ENCODE measurements around the gene DDIT3. TPM values are rescaled to one million over a fixed set of nuclear protein-coding genes. Genes with fewer than 3 reads are reported as not detected.

Gene DDIT3
- total RNA-seq, 1 donor from 2014 or later: 6.2 TPM

DNA sequence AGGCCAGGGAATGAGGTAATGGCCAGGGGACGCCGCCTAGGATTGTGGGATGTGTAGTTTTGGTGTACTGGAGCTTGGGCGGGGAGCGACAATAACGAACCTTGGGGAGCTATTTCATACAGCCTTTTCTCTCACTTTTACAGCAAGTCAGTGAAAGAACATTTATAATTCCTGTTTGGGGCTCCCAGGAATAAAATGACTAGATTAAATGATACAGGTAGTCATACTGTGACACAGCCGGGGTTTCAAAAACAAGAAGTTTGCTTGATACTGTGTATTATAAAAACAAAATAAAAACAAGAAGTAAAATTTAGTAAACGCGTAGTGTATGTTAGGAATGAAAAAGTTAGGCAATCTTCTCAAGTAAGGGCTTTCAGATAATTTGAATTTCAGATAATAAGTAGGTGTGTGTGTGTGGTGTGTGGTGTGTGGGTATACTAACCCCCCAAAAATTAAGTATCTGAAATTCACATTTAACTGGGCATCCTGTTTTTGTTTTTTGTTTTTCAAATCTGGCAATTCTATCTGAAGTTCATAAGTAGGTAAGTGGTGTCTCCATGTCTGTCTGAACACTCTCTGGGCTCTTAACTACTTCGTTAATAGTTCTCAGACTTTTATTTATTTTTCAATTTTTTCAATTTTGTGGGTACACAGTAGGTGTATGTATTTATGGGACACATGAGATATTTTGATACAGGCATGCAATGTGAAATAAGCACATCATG is 27.1 kb upstream of the DDIT3 start:
- no peak for DNase-seq (ENCODE audit: low read depth in 2 of 2)

DNA sequence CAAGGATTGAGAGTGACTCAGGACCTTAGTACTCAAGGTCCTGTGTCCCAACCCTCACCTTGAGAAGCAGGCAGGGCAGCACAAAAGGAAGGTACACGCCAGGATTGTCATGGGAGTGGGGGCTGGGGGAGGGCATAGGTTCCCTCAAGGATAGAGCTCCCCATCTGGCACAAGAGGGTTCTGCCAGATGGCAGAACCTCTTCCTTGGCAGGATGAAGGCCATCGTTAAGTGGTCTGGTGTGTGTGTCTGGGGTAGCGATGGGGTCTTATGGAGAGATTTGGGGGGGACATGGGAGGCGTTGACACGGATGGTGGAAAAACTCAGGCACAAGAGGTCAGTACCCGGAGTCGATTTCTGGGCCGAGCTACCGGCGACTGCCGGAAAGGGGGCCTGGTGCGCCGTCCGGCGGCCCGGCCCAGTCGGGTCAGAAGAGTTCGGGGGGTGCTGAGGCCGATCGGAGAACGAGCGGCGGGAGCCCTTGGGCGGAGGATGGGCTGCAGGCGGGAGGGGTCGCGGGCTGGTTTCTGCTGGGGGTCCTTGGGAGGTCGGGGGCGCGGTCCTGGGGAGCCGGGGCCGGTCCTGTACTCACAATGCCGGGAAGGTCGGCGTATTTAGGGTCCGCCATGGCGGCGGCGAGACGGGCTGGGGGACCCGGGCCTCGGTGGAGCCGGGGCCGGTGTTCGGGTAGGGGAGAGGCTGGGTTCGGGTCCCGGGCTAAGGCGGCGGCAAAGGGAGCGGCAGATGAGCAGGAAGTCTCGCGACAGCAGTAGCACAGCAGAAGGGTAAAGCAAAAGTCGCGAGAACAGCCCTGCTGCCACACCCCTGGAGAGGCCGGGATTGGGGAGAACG is 26.3 kb upstream of the DDIT3 start, which contains the start of gene DCTN2:
Gene DCTN2 (minus strand): TSS at position 755 of the 850 bp plus-strand sequence. CDS start 129 bp downstream, at position 626.
- DNase-seq (ENCODE audit: low read depth in 2 of 2): peak; percentile 94 to 98

DNA sequence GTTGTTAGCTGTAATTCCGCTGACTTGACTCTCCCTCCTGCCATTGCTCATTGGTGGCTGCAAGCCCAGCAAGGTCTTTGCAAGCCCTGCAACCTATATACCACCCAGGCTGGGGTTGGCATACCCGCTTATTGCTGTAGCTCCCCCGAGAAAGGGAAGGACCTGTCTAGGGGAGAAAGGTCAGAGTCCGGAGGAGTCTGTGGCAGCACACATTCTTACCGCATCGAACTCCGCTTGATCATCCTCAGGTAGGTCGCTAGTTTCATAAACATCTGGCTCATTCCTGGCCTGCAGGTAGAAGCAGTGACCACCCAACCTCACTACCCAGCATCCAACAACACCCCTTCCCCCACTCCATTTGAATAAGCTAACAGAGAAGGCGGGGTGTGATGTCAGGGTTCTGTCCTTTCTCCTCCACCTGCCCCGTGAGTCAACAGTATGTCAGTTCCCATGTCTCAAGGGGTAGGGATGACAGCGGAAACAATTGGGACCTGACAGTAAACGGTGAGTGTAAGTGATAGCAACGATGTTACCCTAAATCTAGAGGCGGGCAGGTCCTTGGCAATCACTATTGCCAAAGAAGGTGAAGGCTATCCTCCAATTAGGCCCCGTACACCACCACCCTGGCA is 25.6 kb upstream of the DDIT3 start:
- peak in 1 of 2 donors; percentile 24 for DNase-seq (ENCODE audit: low read depth in 2 of 2)

DNA sequence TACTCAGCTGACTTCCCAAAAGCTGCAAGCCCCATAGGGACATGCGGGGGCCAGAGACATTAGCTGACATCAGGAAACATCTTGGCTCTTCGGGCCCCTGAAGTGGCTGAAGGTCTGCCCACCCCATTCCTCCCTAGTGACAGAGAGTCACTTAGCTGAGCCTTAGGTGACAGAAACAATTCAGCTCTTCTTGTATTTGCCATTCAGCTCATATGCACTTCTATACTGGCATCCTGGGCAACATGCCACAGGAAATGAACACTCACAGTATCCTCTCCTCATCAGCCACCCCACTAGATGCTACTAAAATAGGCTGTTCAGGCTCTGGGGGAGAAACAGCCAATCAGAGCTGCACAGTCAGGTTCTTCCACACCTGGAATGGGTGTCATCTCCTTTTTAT is 23.3 kb upstream of the DDIT3 start:
- DNase-seq (ENCODE audit: low read depth in 2 of 2): peak in 1 of 2 donors; percentile 45

DNA sequence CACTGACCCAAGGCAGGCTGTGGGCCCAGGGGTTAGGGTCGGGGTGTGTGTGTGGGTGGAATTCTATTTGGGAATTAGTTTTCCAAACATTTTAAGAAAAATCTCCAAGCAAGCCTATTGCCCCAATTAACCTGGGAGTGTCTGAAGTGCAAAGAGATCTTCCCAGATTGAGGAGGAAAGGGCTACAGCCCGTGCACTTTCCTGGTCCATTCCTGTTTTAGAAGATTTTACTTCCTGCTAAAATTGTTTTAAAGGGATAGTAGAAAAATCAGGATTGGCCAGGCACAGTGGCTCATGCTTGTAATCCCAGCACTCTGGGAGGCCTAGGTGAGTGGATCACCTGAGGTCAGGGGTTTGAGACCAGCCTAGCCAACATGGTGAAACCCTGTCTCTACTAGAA is 21.4 kb upstream of the DDIT3 start:
- no peak for DNase-seq (ENCODE audit: low read depth in 2 of 2)

DNA sequence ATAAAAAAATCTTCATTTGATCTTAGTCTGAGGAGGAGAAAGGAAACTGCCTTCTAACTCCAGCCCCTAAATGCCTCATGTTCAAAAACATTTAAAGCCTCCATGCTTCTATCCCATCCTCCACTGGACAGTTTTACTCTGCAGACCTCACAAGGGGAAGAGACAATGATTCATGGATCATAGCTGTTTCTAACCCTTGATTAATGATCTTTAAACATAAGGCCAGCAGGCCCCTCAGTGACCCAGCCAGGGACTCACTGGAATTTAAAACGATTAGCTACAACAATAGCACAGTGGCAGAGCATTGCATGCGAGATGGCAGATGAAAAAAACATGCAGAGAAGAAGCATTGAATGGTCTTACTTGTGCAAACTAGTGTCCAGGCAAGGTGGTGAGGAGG is 20.7 kb upstream of the DDIT3 start:
- no peak for DNase-seq (ENCODE audit: low read depth in 2 of 2)

DNA sequence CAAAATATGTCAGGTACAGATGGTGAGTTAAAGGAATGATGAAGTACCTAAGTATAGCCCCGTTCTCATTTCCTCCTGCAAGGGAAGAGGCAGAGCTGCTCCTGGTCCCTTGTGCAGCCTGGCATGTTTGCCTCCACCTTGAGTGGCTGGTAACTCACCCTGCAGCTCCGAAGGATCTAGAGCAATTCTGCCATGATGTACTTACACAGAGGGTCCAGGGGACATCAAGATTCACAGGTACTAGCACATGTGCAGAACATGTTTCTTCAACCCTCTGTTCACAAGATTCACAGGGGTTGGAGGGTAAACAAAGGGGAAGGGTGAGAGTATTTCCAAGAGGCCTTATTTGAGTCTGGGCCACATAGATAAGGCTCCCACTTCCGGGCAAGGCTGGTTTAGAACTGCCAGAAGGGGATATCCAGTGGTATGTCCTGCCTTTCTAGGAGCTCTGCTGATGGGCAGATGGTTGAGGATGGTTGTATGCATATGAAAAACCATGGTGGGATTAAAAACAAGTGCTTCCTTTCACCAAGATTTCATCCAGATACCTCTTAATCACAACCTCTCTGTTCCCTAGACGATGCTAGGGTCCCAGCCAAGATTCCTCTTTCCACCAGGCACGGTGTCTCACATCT is 18.9 kb upstream of the DDIT3 start:
- no peak for DNase-seq (ENCODE audit: low read depth in 2 of 2)

DNA sequence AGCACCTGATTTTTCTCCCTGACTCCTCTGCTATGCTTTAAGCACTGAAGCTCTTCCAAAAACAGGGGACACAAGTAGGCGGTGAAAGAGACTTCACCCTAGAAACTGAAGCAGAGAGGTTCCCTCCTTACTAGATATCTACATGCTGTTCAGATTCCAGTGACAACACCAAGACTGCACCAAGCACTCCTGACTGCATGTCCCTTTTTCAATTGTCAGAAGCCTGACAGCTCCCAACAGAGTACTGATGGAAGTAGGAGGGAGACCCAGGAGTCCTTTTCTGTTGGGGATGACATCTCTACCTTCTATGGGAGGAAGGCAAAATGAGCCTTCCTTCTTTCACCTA is 16.3 kb upstream of the DDIT3 start:
- DNase-seq (ENCODE audit: low read depth in 2 of 2): no peak

DNA sequence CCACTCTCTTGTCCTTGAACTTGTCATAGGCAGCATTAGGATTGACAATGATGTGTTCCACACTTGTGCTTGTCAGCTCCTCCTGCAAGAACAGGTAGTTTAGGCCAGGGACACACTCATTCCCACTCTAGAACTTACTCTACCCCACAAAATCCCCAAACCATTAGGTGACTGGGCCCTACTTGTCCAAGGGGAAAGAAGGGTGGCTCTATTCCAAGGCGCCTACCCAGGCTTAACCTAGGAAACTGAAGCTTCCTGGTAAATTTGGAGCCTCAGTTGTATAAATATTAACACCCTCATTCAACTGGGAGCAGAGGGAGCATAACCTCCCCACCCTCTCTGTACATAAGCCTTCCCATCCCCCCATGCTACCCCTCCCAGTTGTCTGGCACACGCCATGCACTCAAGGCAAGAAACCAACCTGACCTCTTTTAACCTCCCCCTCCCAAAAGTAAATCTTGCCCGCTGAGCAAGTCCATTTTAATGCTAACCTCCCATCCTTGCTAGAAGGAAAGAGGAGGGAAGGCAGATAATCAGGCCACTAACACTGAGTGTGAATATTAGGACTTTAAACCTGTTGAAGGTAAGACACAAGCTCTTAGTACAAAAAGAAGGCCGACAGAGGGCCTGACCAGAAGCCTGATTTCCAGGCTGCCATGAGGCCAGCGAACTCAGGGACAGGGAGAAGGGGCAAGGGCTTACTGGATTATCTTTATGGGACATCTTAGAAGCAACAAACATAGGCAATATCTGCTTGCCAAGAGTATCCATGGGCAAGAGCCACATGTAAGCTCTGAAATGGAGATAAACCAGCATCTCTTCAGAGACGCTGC is 15.7 kb upstream of the DDIT3 start:
- no peak for DNase-seq (ENCODE audit: low read depth in 2 of 2)

DNA sequence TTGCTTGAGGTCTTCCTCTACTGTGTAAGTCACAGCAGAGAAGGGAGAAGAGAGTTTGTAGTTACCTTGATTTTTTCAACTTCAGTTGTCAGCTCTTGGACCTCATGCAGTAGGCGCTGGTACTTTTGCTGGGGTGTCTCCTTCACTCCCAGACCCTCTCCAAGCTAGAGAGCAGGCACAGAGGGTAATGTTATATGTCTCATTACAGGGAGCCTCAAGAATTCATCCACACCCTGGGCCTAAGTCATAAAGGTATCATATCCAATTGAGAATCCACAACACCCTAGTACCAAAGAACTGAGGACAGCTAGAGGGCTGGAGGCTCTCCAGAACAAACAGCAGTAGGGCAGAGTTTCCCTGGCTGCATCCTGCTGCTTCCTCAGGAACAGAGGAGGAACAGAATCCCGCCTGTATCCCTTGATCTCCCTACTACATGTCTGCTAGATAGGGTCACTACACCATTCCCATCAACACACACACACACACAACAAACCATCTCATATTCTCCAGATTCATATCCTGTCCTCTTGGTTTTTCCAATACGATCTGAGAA is 14.8 kb upstream of the DDIT3 start:
- peak in 1 of 2 donors; percentile 51 for DNase-seq (ENCODE audit: low read depth in 2 of 2)

DNA sequence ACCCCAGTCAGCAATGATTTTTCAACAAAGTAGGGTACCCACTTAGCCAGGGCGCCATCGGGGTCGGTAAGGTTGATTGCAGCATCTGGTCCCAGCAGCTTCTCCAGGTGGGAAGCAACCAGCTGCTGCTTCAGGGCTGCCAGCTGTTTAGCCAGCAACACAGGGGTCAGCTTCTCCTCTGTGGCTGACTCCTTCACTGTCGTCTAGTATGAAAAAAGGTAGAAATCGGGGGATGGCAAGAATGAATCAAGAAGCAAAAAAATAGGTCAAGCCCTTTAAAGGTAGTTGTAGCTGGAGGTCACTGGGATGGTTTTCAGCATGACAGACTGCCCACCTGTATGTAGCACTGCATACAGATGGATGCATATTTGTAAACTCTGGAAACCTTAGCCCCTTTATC is 13.9 kb upstream of the DDIT3 start:
- no peak for DNase-seq (ENCODE audit: low read depth in 2 of 2)

DNA sequence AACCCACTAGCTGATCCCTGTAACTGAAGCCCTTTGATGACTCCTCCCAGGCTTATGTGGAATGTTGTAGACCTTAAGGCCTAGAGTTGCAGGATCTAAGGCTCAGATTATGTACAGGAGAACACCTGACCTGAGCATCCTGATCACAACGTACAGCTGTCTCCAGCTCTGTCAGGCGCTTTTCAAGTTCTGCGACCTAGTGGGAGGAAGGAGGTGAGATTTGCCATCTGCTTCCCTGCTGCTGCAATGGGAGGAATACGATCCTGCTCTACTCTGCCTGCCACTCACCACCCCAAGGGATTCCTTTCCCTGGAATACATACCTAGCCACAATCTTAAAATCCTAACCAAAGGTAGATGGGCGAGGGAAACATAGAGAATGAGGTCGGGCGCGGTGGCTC is 12.8 kb upstream of the DDIT3 start:
- DNase-seq (ENCODE audit: low read depth in 2 of 2): no peak

DNA sequence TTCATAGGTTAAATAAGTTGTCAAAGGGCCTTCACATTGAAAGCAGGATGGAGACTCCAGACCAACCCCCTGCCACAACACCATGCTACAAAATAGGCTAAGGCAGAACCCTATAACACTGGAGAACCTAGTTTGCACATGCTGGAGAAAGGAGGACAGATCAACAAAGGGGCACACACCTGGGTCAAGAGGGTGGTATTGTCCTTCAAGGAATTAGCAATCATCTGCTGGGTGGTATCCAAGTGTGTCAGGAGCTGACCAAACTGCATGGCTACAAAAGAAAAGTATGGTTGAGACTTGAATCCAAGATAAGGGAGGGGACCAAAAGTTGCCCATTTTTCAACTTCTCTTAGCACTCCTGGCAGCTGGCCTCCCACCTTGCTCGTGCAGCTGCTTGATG is 11.5 kb upstream of the DDIT3 start:
- no peak for DNase-seq (ENCODE audit: low read depth in 2 of 2)

DNA sequence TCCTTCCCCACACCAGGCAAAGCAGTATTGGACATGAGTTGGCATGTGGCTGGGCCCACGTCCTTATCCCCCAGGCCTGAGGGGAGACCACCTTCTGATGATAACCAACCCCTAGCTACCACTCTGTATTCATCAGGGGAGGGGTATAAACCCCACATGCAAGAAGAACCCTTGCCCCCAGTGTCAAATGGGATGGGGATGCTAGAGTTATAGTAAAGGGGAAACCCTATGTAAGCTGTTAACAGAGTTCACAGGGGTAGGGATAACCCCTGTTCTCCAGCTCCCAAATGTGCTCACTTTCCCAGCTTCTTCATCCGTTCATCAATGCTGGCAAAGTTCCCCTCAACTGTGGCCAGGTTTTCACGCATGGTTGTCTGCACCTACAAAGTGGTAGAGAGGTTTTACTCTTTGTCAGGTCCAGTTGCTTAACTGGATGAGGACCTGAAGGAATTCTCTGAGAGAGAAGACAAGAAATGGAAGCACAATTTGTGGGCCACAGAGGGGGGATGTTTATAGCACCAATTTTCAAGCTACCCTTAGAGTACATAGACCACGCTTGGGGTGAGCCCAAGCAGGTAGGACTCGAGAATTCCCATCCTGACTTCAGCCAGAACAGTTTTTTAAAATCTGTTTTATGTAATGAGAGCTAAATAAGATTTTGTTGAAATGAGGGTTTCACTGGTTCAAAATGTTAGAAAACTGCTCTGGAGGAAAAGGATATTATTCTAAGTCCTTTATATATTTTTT is 10.3 kb upstream of the DDIT3 start:
- no peak for DNase-seq (ENCODE audit: low read depth in 2 of 2)

DNA sequence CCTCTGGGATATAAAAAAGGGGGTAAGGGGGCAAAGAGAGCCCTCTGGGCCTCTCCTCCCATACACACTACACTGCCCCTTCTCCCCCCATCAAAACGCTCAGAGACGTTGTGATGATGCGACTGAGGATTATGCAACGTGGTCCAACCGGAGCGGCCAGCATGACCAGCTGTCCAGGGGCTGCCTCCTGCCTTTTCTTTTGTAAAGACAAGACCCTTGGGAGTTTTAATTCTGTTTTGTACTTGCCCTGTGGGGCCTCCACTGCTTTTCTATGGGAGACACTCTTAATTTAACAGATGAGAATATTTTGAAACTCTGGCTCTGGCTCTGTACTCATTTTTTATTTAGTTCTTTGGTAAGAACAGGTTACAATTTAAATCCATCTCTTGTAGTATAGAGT is 9.5 kb upstream of the DDIT3 start:
- DNase-seq (ENCODE audit: low read depth in 2 of 2): no peak

DNA sequence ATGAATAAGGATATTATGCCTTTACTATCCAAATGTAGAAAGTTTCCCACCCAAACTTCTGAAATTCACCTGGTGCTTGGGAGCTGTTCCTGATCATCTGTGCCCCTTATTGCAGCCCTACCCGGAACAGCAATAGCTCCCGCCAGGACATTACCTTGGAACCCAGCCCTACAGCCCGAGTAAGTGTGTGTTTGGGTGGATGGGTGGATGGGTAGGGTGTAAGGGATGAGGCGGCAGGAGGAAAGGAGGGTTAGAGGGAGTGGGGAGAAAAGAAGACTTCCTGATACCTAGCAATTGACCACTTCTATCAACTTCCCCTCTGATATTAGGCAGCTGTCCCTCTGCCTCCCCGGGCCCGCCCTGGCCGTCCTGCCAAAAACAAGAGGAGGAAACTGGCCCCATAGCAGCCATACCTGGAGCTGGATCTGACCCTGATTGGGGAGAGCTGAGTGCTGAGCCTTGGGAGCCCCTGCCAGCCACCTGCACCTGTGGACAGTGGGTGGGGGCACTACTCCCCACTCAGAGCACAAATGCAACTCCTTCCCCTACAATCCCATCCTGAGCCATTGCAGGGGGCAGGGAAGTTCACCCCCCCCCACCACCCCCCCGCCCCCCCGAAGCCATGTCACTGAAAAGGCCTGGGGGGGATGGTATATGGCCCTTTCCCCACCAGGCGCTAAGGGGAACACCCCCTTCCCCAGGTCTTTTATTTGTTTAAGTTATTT is 8.7 kb upstream of the DDIT3 start:
- DNase-seq (ENCODE audit: low read depth in 2 of 2): no peak

DNA sequence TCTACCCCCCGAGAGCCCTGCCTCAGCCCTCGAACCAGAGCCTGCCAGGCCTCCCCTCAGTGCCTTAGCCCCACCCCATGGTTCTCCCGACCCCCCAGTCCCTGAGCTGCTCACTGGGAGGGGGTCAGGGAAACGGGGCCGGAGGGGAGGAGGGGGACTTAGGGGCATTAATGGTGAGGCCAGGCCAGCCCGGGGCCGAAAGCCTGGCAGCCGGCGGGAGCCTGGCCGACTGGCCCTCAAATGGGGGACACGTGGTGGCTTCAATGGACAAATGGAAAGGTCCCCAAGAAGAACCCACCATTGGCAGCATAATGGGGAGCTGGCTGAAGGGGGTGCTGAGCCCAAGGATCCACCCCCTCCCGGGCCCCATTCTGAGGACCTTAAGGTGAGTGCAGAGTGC is 7.9 kb upstream of the DDIT3 start:
- no peak for DNase-seq (ENCODE audit: low read depth in 2 of 2)

DNA sequence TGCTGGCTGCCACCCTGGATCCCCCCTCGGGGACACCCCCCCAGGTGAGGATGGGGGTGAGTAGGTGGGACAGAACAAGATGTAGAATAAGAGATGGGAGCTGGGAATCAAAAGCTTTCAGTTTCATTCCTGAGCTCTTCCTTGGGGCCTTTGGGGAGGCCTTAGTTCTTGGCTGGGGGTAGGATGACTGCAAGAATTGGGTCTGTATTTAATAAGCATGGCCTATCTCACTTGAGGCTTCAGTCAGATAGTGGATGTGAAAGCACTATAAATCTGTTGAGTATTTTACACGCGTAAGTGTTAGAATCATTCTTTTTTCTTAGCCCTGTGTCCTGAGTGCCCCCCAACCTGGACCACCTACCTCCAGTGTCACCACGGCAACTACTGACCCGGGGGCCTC is 6.9 kb upstream of the DDIT3 start:
- DNase-seq (ENCODE audit: low read depth in 2 of 2): no peak

DNA sequence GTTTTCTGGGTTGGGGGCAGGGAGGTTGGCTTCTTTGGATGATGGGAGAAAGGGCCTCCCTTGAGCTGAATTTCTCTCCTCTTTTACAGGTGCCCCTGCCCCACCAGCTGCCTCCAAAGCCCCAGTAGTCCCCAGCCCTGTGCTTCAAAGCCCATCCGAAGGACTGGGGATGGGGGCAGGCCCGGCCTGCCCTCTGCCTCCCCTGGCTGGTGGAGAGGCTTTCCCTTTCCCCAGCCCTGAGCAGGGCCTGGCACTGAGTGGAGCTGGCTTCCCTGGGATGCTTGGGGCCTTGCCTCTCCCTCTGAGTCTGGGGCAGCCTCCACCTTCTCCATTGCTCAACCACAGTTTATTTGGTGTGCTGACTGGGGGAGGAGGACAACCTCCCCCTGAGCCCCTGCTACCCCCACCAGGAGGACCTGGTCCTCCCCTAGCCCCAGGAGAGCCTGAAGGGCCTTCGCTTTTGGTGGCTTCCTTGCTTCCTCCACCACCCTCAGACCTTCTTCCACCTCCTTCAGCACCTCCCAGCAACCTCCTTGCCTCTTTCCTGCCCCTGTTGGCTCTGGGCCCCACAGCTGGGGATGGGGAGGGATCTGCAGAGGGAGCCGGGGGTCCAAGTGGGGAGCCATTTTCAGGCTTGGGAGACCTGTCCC is 6.3 kb upstream of the DDIT3 start:
- no peak for DNase-seq (ENCODE audit: low read depth in 2 of 2)
